GM21367 (cell line): ENCODE results near the gene PPM1E.
"Not testable (repeated sequence)": the region's sequence is repeated elsewhere in the genome, so short reads cannot be mapped to it uniquely, and the experiment has no call there.

Source experiments
- ATAC-seq: cut with Tn5 transposase; IDR thresholded peaks from one replicate; pipeline ENCODE4 v1.9.1; 2021; ENCODE audit not compliant: unreplicated experiment

Gene PPM1E

GRCh38 chr17:58778482-58778881 is 22.8 kb downstream of the PPM1E start:
- not testable (repeated sequence) for ATAC-seq

- ATAC-seq: no peak
These were observed 23.8 kb downstream of the PPM1E start for GRCh38 chr17:58779446-58779845.

DNA sequence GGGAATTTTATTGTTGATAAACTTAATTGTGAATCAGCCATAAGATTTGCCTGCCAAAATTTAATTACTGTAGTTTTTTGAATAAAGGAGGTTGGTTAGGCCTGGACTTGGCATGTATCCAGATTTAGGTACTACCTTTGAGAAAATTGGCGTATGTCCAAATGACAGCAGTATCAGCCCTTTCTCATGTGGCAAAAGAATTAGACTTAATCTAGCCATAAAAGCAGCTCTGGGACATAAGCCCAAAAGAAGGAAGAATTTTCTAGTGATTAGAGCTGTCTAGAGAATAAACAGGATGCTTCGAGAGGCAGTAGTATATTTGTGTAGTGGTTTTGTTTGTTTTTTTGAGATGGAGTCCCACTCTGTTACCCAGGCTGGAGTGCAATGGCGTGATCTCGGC is 27.7 kb downstream of the PPM1E start:
- no peak for ATAC-seq

GRCh38 chr17:58785097-58785496 is 29.4 kb downstream of the PPM1E start:
- ATAC-seq: no peak

DNA sequence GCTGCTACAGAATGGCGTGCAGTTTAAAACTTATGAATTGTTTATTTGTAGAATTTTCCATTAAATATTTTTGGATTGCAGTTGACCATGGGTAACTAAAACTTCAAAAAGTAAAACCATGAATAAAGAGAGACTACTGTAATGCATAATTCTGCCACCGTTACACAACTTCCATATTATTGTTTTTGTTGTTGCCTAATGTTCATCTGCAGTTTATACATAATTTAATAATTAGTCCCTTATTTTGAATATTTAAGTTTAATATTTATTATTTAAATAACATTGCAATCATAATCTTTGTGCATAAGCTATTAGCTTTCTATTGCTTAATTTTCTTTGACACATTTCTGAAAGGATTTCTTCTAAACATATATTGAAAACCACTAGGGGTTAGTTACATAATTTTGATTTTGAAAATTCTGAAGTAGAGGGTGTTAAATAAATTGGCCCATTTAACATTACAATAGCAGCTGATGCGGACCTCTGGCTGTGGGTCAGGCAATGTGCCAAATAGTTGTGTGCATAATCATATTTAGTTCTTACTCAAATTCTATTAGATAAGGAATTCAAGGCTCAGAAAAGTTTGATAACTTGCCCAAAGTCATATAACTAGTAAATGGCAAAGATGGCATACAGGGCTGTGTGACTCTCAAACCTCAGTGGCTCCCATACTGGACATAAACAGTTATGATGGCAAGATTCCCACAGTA is 31.1 kb downstream of the PPM1E start:
- ATAC-seq: no peak

DNA sequence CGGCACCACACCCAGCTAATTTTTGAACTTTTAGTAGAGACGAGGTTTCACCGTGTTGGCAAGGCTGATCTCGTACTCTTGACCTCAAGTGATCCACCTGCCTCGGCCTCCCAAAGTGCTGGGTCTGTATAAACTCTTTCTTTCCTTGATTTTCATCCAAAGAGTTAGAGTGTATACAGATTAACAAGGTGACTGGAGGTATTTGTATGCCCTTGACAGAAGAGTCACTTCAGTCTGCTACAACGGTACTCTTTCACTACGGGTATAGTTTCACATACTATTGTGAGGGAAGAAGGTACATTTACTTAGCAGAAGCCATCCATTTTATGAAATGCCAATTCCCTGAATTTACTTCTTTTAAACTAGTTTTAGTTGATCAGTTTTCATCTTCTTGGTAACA is 32.5 kb downstream of the PPM1E start:
- ATAC-seq: no peak

GRCh38 chr17:58789160-58789559 is 33.5 kb downstream of the PPM1E start:
- no peak for ATAC-seq

DNA sequence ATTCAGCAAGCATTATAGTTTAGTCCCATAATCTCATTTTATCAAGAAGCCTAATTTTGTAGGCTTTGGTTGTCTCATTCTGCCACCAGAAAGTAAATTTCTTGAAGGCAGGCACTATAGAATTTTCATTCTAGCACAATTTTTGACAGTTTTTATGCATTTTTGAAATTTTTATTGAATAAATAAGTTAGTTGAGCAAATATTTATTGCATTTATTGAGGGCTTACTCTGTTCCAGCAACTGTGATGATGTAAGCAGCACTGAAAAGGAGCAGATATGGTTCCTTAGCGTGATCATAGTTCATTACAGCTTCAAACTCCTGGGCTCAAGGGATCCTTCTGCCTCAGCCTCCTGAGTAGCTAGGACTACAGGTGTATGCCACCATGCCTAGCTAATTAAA is 34.2 kb downstream of the PPM1E start:
- no peak for ATAC-seq

GRCh38 chr17:58794508-58794907 is 38.9 kb downstream of the PPM1E start:
- not testable (repeated sequence) for ATAC-seq

- no peak for ATAC-seq
These were observed 46.5 kb downstream of the PPM1E start for GRCh38 chr17:58802188-58802587.

DNA sequence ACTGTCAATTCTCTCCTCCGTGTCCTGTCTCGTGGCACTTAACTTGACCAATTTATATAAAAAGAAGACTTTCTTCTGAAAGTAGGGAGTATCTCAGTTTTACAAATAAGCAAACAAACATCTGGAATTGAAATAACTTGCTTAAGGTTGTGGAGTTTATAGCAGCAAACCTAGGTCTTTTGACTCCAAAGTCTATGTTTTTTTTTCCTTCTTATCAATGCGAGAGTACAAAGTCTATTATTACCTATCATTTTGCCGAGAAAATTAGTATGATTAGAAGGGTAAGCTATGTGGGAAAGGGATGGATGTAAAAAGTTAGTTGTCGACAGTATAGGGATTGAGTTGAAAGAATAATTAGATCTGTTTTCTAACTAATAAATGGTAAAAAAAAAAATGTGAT is 50.4 kb downstream of the PPM1E start:
- ATAC-seq: no peak

DNA sequence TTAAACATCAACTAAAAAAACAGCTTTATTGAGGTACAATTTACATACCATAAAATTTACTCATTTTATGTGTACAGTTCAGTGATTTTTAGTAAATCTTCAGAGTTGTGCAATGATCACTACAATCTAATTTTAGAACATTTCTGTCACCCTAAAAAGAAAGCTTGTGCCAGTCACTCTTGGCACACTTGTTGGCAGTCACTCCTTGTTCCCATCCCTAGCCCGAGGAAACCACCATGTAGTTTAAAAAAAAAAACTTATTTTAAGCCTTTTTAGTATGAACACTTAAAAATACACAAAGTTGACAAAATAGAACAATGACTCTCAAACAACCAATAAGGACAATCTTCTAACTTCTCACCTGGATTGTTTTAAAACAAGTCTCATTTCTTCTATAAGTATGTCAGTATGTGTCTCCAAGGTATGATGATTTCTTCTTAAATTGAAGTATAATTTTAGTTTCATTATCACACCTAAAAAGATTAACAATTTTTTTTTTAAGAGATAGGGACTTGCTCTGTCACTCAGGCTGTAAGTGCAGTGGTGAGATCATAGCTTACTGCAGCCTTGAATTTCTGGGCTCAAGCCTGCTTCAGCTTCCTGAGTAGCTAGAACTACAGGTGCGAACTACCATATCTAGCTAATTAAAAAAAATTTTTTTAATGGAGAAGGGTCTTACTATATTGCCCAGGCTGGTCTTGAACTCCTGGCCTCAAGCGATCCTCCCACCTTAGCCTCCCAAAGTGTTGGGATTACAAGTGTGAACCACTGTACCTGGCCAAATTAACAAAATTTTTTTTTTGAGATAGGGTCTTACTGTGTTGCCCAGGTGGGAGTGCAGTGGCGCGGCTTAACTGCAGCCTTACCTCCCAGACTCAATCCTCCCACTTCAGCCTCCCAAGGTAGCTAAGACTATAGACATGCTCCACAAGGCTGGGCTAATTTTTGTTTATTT is 53.2 kb downstream of the PPM1E start:
- no peak for ATAC-seq

DNA sequence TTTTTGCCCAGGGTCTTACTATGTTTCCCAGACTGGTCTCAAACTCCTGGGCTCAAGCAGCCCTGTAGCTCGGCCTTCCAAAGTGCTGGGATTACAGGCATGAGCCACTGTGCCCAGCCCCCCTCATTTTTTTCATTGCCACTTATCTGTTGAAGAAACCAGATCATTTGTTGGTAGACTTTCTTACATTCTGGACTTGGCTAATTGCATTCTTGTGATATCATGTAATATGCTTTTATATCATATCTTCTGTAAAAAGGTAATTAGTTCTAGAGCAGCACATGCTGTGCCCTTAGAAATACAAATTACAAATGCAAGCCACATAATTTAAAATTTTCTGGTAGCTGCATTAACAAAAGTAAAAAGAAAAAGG is 53.9 kb downstream of the PPM1E start:
- no peak for ATAC-seq

GRCh38 chr17:58811290-58811689 is 55.6 kb downstream of the PPM1E start:
- ATAC-seq: no peak

DNA sequence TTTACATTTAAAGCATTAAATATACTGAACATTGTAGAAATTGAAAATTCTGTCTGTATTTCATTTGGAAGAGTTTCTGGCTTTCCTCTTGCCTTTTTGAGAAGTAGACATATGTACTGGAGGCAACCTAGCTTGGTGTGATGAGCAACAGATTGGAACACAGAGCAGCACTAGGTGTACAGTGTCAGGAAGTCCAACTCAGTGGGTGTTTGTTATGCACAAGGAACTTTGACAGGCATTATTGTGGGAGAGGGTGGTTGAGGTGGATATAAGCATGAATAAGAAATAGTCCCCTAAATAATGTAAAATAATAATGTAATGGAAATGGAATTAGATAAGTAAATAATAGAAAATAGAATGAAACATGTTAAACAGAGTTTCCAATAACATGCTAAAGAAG is 58.1 kb downstream of the PPM1E start:
- ATAC-seq: no peak

- ATAC-seq: no peak
These were observed 63.0 kb downstream of the PPM1E start for GRCh38 chr17:58818654-58819053.

DNA sequence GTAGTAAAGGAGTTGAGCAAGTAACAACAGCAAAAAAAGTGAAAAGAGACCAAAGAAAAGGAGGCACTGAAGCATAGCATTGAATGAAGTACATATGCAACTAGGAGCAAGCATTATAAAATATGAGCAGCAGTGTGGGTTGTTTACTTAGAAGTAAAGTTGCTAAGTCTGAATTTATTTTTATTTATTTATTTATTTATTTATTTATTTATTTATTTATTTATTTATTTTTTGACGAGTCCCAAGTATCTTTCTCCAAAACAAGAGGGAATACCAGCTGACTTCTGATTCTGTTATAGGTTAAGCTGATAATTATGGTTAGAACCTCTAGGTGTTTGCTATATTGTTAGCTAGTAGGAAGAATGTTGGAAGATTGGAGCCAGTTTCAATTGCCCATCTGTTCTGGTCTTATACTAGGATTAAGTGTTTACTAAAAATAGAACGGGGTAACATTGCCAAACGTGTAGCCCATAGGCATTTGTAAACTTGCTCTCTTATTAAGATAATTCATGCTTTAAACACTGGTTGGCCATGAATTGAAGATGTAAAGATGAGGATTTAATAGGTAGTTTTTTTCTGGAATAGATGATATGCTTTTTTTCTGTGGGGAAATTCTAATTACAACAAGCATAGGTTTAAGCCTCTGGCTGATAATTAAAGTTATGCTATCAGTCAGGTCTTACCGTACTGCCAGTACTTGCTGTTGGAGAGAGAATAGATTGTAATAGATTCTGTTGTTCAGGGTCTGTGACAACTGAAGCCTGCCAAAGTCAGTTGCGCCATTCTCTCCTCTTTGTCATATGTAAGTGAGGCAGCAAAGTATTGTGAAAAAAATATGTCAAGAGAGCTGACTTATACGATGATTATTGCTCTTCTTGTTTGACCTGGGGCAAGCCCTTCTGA is 66.7 kb downstream of the PPM1E start:
- no peak for ATAC-seq

DNA sequence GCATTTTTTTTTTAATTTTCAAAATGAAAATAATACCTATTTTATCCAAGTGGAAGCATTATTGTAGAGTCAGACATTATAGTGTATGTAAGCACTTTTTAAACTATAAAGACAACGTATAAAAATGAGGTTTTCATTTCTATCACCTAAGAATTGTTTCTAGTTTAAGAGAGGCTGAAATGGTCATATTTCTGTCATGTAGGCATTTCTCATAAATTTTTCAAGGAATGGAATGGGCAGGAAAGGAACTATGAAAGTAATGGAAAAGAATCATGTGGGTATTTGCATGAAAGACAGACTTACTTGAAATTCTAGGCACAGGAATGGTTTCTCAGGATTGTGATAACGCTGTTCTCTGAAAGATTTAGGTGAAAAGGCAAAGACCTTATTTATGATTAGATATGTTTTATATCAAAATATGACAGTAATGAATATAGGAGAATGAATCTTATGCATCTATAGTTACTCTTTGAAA is 67.4 kb downstream of the PPM1E start:
- ATAC-seq: no peak

GRCh38 chr17:58829172-58829637 is 73.6 kb downstream of the PPM1E start:
- no peak for ATAC-seq

GRCh38 chr17:58831780-58832179 is 76.1 kb downstream of the PPM1E start:
- no peak for ATAC-seq

- ATAC-seq: no peak
These were observed 76.9 kb downstream of the PPM1E start for GRCh38 chr17:58832514-58832913.
